PC-3 (cell line): ENCODE data around the gene PRKCE.

Experiments used
- EZH2 ChIP-seq: fragments of 300-600 bp; sonication (generic); IDR thresholded peaks from one replicate; pipeline ENCODE4 v1.6.1; 2017; ENCODE audit warnings: antibody characterized with exemption, mild to moderate bottlenecking, low read length; ENCODE audit not compliant: unreplicated experiment
- EZH2phosphoT487 ChIP-seq: fragments of 300-600 bp; sonication (generic); IDR thresholded peaks from 2 replicates; pipeline ENCODE4 v1.6.1; 2018; ENCODE audit warnings: mild to moderate bottlenecking, antibody characterized with exemption, low read length, borderline replicate concordance
- TF ChIP-seq, protein P1 (sequence below): fragments of 300-600 bp; sonication (generic); conservative IDR thresholded peaks from 2 replicates; pipeline ENCODE4 v1.5.1; 2017; ENCODE audit warnings: antibody characterized with exemption, low read depth, mild to moderate bottlenecking, low read length

DNA sequence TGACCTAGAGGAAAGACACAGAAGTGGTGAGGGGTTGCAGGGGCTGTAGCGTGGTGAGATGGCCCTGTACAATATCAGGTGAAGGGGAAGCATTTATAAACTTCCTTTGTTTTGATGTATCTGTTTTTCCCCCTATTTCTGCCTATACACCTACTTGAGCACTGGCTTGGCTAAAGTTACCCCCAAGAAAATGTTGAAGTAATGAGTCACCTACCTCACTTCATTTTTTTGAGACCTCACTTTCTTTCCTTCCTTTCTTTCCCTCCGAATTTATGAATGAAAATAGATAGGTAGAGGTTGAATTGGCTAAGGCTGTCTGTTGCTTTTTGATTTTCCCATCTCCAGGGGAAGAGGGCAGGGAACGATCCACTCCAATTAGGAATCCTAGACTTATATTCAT is 414.6 kb downstream of the PRKCE start:
- TF ChIP-seq, protein P1, sequence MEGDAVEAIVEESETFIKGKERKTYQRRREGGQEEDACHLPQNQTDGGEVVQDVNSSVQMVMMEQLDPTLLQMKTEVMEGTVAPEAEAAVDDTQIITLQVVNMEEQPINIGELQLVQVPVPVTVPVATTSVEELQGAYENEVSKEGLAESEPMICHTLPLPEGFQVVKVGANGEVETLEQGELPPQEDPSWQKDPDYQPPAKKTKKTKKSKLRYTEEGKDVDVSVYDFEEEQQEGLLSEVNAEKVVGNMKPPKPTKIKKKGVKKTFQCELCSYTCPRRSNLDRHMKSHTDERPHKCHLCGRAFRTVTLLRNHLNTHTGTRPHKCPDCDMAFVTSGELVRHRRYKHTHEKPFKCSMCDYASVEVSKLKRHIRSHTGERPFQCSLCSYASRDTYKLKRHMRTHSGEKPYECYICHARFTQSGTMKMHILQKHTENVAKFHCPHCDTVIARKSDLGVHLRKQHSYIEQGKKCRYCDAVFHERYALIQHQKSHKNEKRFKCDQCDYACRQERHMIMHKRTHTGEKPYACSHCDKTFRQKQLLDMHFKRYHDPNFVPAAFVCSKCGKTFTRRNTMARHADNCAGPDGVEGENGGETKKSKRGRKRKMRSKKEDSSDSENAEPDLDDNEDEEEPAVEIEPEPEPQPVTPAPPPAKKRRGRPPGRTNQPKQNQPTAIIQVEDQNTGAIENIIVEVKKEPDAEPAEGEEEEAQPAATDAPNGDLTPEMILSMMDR, result no peak
- TF ChIP-seq EZH2 (no peak), EZH2phosphoT487 (no peak)
